SU-DHL-6 (cell line): ENCODE results near the gene CST5.

Source experiments
- EZH2phosphoT487 ChIP-seq: fragments of 200-600 bp; sonication (generic), shearing (Covaris generic); conservative IDR thresholded peaks from 2 replicates; pipeline ENCODE4 v1.6.1; 2018; ENCODE audit warnings: mild to moderate bottlenecking, antibody characterized with exemption, low read length, moderate library complexity, mixed read lengths
- TF ChIP-seq, protein P1 (sequence below): fragments of 200-600 bp; sonication (generic); IDR thresholded peaks from one replicate; pipeline ENCODE4 v1.5.1; 2017; ENCODE audit warnings: antibody characterized with exemption, mild to moderate bottlenecking, low read length, moderate library complexity; ENCODE audit not compliant: insufficient read depth, poor library complexity, severe bottlenecking

DNA sequence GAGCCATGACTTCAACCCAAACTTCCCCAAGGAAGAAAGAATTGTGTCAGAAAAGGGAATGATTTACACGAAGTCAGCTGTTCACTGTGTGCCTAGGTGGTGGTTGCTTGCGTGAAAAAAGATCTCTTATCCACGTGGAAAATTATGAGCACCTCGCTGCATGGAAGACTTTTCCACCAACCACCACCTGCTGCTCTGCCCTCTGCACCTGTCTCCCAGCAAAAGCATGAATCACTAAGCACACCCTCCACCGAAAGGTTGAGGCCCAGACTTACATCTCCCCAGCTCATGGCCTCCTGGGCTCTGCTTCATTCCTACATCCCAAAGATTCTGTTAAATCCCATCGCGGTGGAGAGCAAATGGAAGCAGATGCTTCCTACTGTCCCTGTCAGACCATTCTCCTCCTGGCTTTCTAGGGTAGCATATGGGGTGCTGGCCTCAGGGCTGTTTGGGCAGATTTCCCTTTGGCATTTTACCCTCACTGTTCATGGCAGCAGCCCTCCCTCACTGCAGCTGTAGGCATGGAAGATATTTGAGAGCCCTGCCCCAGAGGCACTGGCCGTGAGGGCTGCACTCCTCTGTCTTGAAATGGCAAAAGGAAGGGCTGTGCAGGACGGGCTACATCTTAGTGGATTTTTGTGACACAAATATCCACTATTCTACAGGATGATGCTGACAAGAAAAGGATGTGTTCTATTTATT is 37.6 kb upstream of the CST5 start:
- TF ChIP-seq, protein P1, sequence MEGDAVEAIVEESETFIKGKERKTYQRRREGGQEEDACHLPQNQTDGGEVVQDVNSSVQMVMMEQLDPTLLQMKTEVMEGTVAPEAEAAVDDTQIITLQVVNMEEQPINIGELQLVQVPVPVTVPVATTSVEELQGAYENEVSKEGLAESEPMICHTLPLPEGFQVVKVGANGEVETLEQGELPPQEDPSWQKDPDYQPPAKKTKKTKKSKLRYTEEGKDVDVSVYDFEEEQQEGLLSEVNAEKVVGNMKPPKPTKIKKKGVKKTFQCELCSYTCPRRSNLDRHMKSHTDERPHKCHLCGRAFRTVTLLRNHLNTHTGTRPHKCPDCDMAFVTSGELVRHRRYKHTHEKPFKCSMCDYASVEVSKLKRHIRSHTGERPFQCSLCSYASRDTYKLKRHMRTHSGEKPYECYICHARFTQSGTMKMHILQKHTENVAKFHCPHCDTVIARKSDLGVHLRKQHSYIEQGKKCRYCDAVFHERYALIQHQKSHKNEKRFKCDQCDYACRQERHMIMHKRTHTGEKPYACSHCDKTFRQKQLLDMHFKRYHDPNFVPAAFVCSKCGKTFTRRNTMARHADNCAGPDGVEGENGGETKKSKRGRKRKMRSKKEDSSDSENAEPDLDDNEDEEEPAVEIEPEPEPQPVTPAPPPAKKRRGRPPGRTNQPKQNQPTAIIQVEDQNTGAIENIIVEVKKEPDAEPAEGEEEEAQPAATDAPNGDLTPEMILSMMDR, result no peak
- TF ChIP-seq EZH2phosphoT487, result no peak
